ENCODE measurements around the gene CLIC4. TPM values are rescaled to one million over a fixed set of nuclear protein-coding genes. Genes with fewer than 3 reads are reported as not detected.
A peak's percentile ranks its signal among the peaks of the same experiment; 100 is the strongest.

CLIC4 gene
- total and polyA plus RNA-seq, 11 donors, result 111 to 917 (median 387) TPM

GRCh38 chr1:24875257-24875656 lies 130.0 kb downstream of the CLIC4 start:
- WGBS, 4 donors, result 45 to 71% (median 67%) methylated on average over 8 of the region's 8 CpGs
- TF ChIP-seq CTCF (IDR thresholded peaks at IDR 0.05) (no peak), POLR2A (IDR thresholded peaks at IDR 0.05) (no peak)
- ATAC-seq, result no peak
- Histone ChIP-seq H3K4me1 (peaks cover 0 to 20% (median 0%) of the 10 kb centered on the region in 12 donors), H3K27ac (peak overlapping the region in 1 of 12 donors; percentile 14), H3K4me3 (no peak overlapping the region), H3K27me3 (peaks cover 0 to 20% (median 4%) of the 10 kb centered on the region in 9 donors), H3K9me3 (peaks cover 0 to 1% (median 0%) of the 10 kb centered on the region in 12 donors), H3K36me3 (no peaks in the 10 kb centered on the region)
- intact Hi-C loops (cut with DNase I), result no loop called here
- no peak for DNase-seq

GRCh38 chr1:24875991-24876506 lies 130.8 kb downstream of the CLIC4 start:
- H3K27me3 ChIP-seq, result peaks cover 0 to 18% (median 4%) of the 10 kb centered on the region in 9 donors
- intact Hi-C loops (cut with DNase I), result loop anchor here in 1 of 10 donors (2.0 kb wide), 1 partner anchor 65 kb away; no protein-coding TSS in a partner anchor
- ATAC-seq (no peak), DNase-seq (no peak)
- H3K27ac ChIP-seq, result no peak overlapping the region
- TF ChIP-seq CTCF (IDR thresholded peaks at IDR 0.05) (no peak), POLR2A (IDR thresholded peaks at IDR 0.05) (no peak)
- H3K36me3 ChIP-seq, result no peaks in the 10 kb centered on the region
- peaks cover 0 to 7% (median 0%) of the 10 kb centered on the region in 12 donors for H3K9me3 ChIP-seq
- H3K4me3 ChIP-seq, result no peak overlapping the region
- H3K4me1 ChIP-seq, result peaks cover 0 to 12% (median 0%) of the 10 kb centered on the region in 12 donors
- 49 to 61% (median 60%) methylated on average over 3 to 7 of the region's 8 CpGs for WGBS, 4 donors

DNA sequence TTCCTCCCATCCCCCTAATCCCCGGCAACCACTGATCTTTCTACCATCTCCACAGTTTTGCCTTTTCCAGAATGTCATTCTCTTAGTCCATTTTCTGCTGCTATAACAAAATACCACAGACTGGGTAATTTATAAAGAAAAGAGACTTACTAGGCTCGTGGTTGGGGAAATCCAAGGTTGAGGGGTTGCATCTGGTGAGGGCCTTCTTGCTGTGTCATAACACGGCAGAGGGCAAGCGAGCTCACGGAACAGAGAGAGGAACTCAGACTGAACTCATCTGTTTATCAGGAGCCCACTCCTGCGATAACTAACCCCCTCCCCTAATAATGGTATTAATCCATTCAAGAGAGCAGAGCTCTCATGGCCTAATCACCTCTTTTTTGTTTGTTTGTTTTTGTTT lies 132.8 kb downstream of the CLIC4 start:
- no peak overlapping the region for H3K27ac ChIP-seq
- 85 to 93% (median 86%) methylated on average over 6 of the region's 6 CpGs for WGBS, 4 donors
- H3K27me3 ChIP-seq, result peaks cover 0 to 14% (median 0%) of the 10 kb centered on the region in 9 donors

More for the DNA sequence above, 132.8 kb downstream of the CLIC4 start:
- TF ChIP-seq CTCF (IDR thresholded peaks at IDR 0.05) (no peak), POLR2A (IDR thresholded peaks at IDR 0.05) (no peak)
- peaks cover 0 to 16% (median 2%) of the 10 kb centered on the region in 12 donors for H3K9me3 ChIP-seq
- intact Hi-C loops (cut with DNase I), result no loop called here
- DNase-seq (peak in 1 of 5 donors; percentile 13), ATAC-seq (no peak)
- H3K4me3 ChIP-seq, result no peak overlapping the region
- no peaks in the 10 kb centered on the region for H3K36me3 ChIP-seq
- no peaks in the 10 kb centered on the region for H3K4me1 ChIP-seq
